Activated T-helper 1 cell treated with anti-CD3 and anti-CD28 coated beads, Interleukin-2, amount 50 U/mL, for 16 hours (primary cell): ENCODE data around the gene MMD.
"Not testable (repeated sequence)": the region's sequence is repeated elsewhere in the genome, so short reads cannot be mapped to it uniquely, and the experiment has no call there.

Experiments
- DNase-seq, 2 donors: peaks; one replicate each; pipeline ENCODE4 v3.0.0-alpha.2; 2020; ENCODE audit warnings: low read depth in 1 of 2, low spot score in 1 of 2

MMD gene, protein sequence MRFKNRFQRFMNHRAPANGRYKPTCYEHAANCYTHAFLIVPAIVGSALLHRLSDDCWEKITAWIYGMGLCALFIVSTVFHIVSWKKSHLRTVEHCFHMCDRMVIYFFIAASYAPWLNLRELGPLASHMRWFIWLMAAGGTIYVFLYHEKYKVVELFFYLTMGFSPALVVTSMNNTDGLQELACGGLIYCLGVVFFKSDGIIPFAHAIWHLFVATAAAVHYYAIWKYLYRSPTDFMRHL

DNA sequence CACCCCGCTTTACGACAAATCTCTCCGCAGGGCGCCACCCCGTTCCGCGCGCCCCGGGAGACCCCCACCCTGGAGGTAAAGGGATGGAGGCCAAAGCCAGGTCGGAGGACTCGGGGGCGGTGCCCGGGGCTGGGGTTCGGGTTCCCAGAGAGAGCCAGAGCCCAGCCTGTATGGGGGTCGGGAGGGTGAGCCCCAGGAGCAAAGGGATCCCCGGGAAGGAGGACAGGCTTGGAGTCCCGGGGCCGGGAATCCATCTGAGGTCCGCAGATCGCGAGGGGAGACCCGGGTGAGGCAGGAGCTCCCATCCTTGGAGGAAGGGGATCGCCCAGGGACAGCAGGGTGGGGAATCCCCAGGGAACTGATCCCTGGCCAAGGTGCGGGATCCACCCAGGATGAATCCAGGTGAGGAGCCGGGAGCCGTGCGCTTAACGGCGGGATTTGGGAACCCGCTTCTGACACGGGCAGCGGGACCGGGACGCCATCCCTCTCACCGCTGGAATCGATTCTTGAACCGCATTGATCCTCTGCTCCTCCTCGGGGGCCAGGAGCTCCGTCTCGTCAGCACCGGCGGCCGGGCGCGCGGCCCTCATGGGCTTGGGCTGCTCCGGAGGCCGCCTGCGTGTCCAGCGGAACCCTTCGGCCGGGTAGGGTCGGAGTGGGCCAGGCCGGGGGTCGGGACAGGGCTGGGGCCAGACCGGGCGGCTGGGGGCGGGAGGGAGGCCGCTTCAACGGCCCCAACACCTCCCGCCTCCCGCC lies at the start of gene MMD:
Gene MMD (minus strand): TSS at position 657 of the 756 bp plus-strand sequence. CDS start 140 bp downstream, at position 517.
- peak in 1 of 2 donors; percentile 2 for DNase-seq

DNA sequence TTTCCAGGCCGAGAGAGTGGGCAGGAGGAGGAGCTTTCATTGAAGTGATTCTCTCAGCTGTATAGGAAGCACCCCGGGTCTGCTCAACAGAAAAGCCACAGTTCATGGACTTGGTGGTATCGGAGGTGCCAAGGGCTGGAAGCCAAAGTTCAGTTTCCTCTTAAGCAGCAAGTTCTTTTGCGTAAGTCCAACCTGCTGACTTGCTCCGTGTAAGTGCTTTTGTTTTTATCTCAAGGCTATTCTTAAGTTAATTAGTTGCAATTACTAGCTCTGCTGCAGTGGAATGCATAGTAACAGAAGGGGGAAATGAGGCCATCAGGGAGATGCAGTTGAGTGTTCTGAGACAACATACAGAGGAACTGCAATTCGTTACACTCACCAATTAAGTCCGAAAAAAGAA lies 45.0 kb upstream of the MMD start:
- no peak for DNase-seq

DNA sequence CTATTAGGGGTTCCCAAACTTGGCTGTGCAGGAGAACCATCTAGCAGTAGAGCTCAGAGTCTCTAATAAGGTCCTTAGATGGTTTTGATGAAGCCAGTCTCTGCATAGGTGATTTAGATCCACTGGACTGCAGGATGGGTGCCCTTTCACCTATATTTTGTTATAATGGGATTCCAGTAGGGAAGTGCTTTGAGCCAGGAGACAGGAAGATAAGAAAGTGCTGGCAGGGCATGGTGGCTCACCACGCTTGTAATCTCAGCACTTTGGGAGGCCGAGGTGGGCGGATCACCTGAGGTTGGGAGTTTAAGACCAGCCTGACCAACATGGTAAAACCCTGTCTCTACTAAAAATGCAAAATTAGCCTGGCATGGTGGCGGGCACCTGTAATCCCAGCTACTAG lies 44.1 kb upstream of the MMD start:
- not testable (repeated sequence) for DNase-seq

DNA sequence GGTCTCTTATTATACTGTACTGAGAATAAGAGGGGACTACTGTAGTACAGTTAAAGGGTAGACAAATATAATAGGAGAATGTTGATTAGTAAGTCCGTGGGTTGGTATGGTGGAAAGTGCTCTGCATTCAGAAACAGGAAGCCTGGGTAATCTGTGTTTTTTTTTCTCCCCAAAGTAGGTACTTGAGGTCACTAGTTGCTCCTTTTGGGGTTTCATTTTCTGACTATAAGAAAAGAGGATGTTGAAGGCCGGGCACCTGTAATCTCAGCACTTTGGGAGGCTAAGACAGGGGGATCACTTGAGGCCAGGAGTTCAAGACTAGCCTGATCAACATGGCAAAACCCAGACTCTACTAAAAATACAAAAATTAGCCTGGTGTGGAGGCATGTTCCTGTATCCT lies 42.0 kb upstream of the MMD start:
- DNase-seq: no peak

DNA sequence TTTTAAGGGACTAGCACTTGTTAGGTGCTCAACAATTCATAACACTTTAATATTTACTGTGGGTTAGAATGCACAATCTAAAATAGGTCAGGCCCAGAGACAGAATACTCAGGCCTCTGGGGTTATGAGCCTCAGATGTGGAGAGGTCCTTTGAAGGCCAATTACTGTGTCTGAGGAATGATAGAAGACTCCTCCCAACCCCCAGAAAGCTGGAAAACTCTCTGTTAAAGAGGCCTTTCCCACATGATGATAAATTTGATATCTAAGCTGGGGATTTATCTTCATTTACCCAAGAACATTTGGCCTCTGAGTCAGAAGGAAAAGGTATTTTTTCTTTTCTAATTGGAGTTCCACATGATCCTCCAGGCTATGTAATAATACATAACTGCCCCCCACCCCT lies 41.1 kb upstream of the MMD start:
- no peak for DNase-seq

DNA sequence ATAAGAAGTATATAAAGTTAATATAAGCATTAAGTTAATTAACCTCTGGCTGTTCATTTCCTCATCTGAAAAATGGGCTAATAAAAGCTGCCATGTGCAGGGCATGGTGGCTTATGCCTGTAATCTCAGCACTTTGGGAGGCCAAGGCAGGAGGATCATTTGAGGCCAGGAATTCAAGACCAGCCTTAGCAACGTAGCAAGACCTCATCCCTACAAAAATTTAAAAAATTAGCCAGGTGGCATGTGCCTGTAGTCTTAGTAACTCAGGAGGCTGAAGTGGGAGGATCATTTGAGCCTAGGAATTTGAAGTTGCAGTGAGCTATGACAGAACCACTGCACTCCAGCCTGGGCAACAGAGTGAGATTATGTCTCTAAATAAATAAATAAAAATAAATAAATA lies 40.6 kb upstream of the MMD start:
- no peak for DNase-seq

DNA sequence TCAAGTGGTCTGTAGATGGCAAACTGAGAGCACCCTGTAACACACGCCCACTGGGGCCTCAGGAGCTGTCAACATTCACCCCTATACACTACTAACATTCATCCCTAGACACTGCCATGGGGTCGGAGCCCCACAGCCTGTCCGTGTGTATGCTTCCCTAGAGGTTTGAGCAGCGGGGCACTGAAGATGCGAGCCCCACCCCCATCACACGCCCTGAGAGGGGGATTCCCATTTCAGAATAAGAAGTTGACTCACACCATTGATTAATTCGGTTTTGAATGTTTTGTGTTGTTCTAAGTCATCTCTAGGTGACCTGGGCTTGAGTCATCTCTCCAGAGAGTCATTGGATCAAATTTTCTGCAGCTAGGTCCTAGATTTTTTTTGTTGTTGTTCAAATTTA lies 37.3 kb upstream of the MMD start:
- DNase-seq: peak in 1 of 2 donors; percentile 11

DNA sequence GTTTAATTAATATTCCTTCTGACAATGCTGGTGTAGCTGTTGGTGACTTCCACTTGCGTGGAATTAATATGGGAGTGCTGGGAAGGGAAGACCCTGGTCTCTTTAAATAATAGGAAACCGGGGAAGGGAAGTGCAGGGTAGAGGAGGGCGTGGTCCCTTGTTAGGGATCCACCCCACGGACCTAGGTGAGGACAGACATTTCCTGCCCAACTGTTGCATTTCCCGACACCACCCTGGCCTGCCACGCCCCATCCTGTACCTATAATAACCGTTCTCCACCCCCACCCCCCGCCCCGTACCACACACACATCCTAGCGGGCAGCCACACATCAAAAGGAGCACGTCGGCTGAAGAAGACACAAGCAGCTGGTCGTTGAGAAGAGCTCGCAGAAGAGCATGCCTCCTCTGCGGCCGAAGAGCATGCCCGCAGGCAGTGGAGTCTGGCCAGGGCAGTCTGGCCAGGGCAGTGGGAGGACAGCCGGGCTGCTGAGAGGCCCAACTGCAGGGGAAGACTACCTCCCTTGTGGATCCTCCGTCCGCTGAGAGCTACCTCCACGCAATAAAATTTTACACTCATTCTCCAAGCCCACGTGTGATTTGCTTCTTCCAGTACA lies 36.8 kb upstream of the MMD start:
- no peak for DNase-seq

DNA sequence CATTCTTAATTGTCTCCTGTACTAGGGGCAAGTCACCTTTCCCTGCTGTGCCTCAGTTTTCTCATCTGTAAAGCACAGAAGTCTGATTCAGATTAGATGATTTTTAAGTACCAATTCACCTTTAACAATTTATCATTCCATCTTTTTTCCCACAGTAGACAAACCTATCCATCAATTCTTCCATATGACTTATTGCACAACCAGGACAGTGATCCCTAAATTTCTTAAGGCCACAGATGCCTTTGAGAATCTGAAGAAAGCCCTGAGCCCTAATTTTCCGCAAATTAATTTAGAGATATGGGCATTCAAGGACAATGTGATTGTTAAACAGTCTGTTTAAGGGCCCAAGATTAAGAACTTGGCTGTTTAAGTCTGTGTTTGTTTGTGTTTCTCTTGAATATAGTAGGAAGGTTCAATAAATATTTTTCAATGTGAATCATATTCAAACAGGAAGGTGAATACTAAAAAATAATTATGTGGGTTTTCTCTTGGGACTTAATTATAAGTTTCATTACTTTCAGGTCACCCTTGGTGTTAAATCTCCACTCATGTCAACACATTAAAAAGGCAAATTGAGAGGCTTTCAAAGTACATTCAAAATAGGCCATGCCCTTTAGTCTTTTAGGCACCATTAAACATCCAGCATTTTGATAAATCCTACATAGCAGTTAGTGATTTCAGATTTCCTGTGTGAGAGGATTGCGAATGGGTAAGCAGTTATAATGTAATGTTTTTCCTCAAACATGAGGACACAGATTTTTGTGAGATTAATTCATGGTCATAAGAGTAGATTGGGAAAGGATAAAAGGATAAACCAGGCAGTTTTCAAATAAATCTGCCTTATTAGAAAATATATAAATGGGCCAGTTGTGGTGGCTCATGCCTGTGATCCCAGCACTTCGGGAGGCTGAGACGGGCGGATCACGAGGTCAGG lies 34.9 kb upstream of the MMD start:
- DNase-seq: no peak

DNA sequence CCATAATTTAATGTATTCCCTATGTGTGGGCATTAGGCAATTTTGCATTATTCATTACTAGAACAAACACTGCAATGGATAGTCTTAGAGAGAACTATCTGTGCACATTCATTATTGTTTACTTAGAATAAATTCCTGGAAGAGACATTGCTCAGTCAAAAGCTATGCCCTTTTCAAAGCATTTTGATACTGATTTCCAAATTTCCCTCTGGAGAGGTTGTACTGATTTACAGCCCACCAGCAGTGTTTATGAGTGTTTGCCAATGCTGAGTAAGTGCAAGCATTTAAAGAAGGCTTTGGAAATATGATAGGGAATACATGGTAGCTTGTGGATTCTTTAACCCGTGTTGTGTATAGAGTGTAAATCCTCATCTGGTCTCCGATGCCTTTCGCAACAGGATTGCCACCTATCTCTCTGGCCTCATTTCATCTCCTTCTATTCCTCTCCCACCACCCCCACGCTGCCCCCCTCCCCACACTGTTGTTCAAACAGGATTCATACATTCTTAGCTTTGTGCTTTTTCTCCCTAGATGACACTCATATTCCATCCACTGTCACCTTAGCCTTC lies 33.4 kb upstream of the MMD start:
- DNase-seq: no peak

DNA sequence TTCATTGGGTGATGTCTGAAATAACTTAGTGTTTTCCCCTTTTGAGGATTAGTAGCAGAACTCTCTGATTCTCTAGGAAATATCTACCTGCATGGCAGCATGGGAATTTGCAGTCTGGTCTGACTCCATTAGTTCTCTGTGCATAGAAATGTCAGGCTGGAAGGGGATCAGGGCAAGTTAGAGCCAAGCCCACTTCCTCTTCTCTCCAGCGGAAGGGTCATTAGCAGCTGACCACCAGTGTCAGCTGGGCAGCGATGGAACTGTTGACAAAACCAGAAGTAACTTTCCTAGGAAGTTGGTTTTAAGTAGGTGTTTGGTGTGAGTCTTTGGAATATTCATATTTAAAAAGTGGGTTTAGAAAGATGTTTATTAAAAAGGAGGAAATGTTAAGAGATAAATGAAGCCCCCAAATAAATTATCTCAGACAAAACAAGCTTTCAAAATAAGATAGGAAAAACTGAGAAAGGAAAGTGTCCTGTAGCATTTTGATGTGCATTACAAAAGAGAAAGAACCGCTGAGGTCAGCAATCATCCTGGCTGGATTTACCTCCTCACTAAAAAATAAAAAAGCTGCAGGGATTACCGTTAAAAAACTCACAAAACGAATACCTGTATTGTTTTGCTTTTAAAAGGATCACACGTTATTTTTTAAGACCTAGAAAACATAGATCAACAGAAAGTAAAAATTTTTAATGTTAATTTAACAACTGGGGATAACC lies 32.4 kb upstream of the MMD start:
- no peak for DNase-seq

DNA sequence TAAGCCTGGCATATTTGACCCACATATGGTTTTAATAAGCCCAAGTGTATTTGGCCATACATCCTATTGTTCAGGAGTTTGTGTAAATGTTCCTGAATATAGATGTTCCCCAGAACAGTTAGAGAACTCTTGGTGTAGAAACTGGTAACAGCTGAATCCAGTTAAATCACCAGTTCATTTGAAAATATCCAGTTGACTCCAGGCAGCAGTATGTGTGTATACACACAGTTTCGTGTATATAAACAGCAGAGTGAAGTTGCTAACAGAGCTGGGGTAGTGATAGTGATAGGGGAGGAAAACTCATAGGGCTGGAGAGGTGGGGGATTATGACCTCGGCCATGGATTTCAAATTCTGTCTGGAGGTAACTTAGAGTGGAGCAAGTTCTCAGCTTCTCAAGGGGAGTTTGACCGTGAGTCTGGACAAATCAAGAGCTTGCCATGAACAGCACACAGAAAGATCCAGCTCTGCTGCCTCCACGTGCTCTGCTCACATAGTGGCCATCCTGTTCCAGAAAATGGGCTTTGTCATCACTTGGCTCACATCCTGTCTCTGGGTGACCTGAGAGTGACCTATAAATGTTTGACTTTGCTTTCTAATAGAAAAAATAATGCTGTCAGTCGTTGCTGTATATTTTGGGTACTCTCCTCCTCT lies 30.6 kb upstream of the MMD start:
- DNase-seq: no peak

DNA sequence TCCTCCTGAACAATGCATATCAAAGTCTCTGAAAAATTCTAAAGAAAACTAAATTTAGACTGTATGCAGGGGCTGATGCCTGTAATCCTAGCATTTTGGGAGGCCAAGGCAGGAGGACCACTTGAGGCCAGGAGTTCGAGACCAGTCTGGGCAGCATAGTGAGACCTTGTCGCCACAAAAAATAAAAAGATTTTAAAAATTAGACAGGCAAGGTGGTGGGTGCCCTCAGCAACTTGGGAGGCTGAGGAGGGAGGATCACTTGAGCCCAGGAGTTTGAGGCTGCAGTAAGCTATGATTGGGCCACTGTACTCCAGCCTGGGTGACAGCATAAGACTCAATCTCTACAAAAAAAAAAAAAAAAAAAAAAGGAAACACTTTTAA lies 30.1 kb upstream of the MMD start:
- DNase-seq: no peak

DNA sequence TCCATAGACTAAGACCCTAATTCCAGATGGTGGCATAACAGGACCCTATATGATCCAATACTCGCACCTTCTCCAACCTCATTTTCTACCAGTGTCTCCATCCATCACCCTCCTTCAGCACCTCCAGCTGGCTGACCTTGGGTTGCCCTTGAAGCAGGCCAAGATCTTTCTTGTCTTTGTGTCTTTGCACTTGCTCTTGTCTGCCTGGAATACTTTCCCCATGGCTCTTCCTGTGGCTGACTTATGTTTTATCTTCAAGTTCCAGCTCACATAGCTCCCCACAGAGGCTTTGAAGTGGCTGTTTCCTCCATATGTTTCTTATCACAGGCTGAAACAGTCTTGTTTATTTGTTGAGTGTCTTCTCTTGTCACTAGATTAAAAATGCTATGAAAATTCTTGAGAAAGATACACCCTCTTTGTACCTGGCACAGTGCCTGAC lies 29.6 kb upstream of the MMD start:
- DNase-seq: no peak

DNA sequence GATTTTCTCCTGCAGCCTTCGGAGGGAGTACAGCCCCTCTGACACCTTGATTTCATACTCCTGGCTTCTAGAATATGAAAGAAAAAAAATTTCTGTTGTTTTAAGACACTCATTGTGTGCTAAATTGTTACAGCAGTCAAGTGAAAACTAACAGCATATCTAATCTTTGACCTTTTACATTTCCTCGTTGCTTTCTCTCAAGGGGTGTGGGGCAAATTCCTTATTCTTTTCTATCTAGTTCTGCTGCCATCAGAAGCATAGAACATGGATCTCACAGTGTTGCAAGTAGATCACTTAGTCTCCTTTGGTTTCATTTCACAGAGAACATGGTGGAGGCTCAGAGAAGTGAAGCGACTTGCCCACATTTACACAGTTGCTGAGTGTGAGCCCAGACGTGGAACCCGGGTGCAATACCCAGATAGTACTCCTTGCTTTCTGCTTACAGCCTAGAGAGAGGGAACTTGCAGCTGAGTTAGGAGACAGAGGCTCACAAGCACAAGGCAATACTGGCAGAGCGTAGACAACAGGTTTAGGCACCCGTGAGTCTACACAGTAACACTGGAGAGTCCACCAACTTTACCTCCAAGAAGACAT lies 28.7 kb upstream of the MMD start:
- no peak for DNase-seq

DNA sequence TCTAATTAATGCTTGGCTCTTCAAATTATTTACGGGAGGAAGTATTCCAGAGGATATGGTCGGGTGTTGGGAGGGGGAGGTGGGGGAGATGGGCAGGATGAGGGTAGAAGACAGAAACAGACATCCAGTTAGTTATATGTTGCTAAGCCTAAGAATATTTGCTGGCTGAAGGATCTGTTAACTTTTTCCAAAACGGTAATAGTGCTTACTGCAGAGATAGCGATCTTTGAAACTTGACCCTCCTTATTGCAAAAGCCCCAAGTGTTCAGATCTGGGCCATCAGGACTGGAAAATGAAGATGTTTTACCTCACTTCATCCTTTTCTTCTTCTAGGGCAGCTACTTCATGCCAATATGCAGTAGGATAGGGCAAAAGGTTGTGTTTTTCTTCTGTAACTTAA lies 27.0 kb upstream of the MMD start:
- no peak for DNase-seq

DNA sequence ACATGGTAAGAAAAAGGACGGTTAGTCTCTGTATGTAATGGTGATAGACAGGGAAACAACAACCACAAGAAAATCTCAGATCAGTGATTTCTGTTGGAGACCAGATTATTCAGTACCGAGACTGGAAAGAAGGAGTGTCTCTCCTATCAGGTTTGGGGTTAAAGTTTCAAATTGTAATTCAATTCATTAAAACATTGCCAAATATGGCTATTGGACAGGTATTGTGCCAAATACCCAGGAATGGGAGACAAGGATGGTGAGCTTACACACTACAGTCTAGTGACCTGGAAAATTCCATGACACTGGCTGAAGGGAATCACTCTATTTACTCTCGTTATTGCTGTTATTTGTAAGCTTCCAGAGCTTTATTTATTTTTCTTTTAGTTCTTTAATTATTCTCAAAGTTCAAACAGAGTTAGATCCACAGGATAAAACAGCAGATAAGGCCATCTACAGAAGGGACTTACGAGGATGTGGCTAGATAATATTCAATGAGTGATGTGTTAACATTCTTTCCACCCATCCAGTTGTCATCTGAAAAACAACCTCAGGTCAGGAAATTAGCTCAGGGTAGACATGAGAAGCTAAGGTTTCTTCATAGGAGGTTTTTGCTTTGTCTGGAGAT lies 25.1 kb upstream of the MMD start:
- DNase-seq: no peak

DNA sequence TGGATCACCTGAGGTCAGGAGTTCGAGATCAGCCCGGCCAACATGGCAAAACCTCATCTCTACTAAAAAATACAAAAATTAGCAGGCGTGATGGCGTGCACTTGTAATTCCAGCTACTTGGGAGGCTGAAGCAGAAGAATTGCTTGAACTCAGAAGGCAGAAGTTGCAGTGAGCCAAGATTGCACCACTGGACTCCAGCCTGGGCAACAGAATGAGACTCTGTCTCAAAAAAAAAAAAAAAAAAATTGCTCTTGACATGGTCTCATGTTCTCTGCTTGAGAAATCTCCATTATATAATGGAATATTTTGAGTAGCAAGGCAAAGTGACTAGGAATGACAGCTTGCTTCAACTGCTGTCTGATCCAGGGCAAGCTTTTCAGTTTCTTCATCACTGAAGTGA lies 24.4 kb upstream of the MMD start:
- DNase-seq: not testable (repeated sequence)
